ENCODE data around the gene CYTH2.

Gene CYTH2

GRCh38 chr19:48469289-48469881, at the start of gene CYTH2:
TSS of gene CYTH2 (plus strand) at chr19:48469369. CDS start at chr19:48469508, 139 bp downstream.
- H3F3A ChIP-seq (ENCODE audit: insufficient read depth), result peaks cover 7% of the 10 kb centered on the region; the same call in 1 of the 2 replicates
- no peak for TF ChIP-seq EZH2phosphoT487 (conservative IDR thresholded peaks at IDR 0.05; ENCODE audit: low read length)
- TF ChIP-seq CTCF (IDR thresholded peaks at IDR 0.05; ENCODE audit: insufficient read depth, low read length, poor library complexity, severe bottlenecking), result no peak

GRCh38 chr19:48421548-48421947, 47.6 kb upstream of the CYTH2 start:
- Histone ChIP-seq H3K4me3 (ENCODE audit: insufficient read depth, low read length, poor library complexity, severe bottlenecking) (no peak overlapping the region), H3K79me2 (ENCODE audit: insufficient read depth, low read length) (no peaks in the 10 kb centered on the region), H3K9me2 (replicated peaks; ENCODE audit: insufficient read depth, low read length) (no peaks in the 10 kb centered on the region), H3K27ac (ENCODE audit: low read depth, low read length) (no peak overlapping the region), H3K27me3 (ENCODE audit: low read length) (no peaks in the 10 kb centered on the region), H3K9me3 (ENCODE audit: insufficient read depth, low read length) (no peaks in the 10 kb centered on the region), H4K20me1 (ENCODE audit: low read depth, low read length) (no peaks in the 10 kb centered on the region), H3F3A (ENCODE audit: insufficient read depth) (no peaks in the 10 kb centered on the region), H2AFZ (ENCODE audit: low read depth, low read length, severe bottlenecking) (no peak overlapping the region), H3K9ac (ENCODE audit: low read length) (no peak overlapping the region), H3K4me2 (ENCODE audit: low read depth, low read length, poor library complexity, severe bottlenecking) (no peak overlapping the region), H3K36me3 (ENCODE audit: low read length) (no peaks in the 10 kb centered on the region)
- TF ChIP-seq EZH2phosphoT487 (conservative IDR thresholded peaks at IDR 0.05; ENCODE audit: low read length), result no peak
- TF ChIP-seq CTCF (IDR thresholded peaks at IDR 0.05; ENCODE audit: insufficient read depth, low read length, poor library complexity, severe bottlenecking), result no peak

More at GRCh38 chr19:48469289-48469881, at the start of gene CYTH2:
- Histone ChIP-seq H3K4me2 (ENCODE audit: low read depth, low read length, poor library complexity, severe bottlenecking) (peak within 1 kb of the TSS; percentile 63), H3K9ac (ENCODE audit: low read length) (peak within 1 kb of the TSS; percentile 92), H3K27ac (ENCODE audit: low read depth, low read length) (peak within 1 kb of the TSS; percentile 71), H3K9me3 (ENCODE audit: insufficient read depth, low read length) (no peaks in the 10 kb centered on the region), H3K36me3 (ENCODE audit: low read length) (no peaks in the 10 kb centered on the region), H3K4me3 (ENCODE audit: insufficient read depth, low read length, poor library complexity, severe bottlenecking) (peak within 1 kb of the TSS; percentile 79), H3K9me2 (replicated peaks; ENCODE audit: insufficient read depth, low read length) (no peaks in the 10 kb centered on the region), H4K20me1 (ENCODE audit: low read depth, low read length) (no peaks in the 10 kb centered on the region), H3K27me3 (ENCODE audit: low read length) (no peaks in the 10 kb centered on the region), H3K79me2 (ENCODE audit: insufficient read depth, low read length) (0 out of 2 replicates have a peak, but pooled peaks cover 3% of the 10 kb centered on the region), H2AFZ (ENCODE audit: low read depth, low read length, severe bottlenecking) (peak within 1 kb of the TSS; percentile 58)

GRCh38 chr19:48424694-48425219, 44.4 kb upstream of the CYTH2 start:
- TF ChIP-seq CTCF (IDR thresholded peaks at IDR 0.05; ENCODE audit: insufficient read depth, low read length, poor library complexity, severe bottlenecking), result no peak
- TF ChIP-seq EZH2phosphoT487 (conservative IDR thresholded peaks at IDR 0.05; ENCODE audit: low read length), result no peak
- H3K4me2 ChIP-seq (ENCODE audit: low read depth, low read length, poor library complexity, severe bottlenecking), result no peak overlapping the region
- no peak overlapping the region for H2AFZ ChIP-seq (ENCODE audit: low read depth, low read length, severe bottlenecking)
- H3K4me3 ChIP-seq (ENCODE audit: insufficient read depth, low read length, poor library complexity, severe bottlenecking), result no peak overlapping the region
- H3K9ac ChIP-seq (ENCODE audit: low read length), result no peak overlapping the region
- H3K27me3 ChIP-seq (ENCODE audit: low read length), result no peaks in the 10 kb centered on the region
- H3K27ac ChIP-seq (ENCODE audit: low read depth, low read length), result no peak overlapping the region
- no peaks in the 10 kb centered on the region for H3K9me2 ChIP-seq (replicated peaks; ENCODE audit: insufficient read depth, low read length)
- no peaks in the 10 kb centered on the region for H3K79me2 ChIP-seq (ENCODE audit: insufficient read depth, low read length)
- no peaks in the 10 kb centered on the region for H3K9me3 ChIP-seq (ENCODE audit: insufficient read depth, low read length)
- H3F3A ChIP-seq (ENCODE audit: insufficient read depth), result no peaks in the 10 kb centered on the region
- H3K36me3 ChIP-seq (ENCODE audit: low read length), result no peaks in the 10 kb centered on the region
- H4K20me1 ChIP-seq (ENCODE audit: low read depth, low read length), result no peaks in the 10 kb centered on the region
